Liver (tissue), 9 donors: ENCODE data around the gene ASB2. TPM values are rescaled to one million over a fixed set of nuclear protein-coding genes. Genes with fewer than 3 reads are reported as not detected.

Experiments
- DNase-seq: peaks from one replicate; pipeline ENCODE4 v3.0.0-alpha.2; 2017; ENCODE audit warnings: low spot score
- H3K27ac ChIP-seq, 2 donors: one replicate each; pipeline ENCODE4 v1.7.0; 2013; ENCODE audit warnings: inconsistent platforms in 2 of 2, low read length in 2 of 2, control low read depth in 1 of 2, low read depth in 1 of 2, mild to moderate bottlenecking in 1 of 2
- H3K27me3 ChIP-seq, 4 donors: one replicate each; pipeline versions ENCODE4 v1.6.1 to v1.7.0; 2013; ENCODE audit warnings: low read length in 3 of 4, inconsistent platforms in 1 of 4, mild to moderate bottlenecking in 1 of 4, moderate library complexity in 1 of 4; ENCODE audit not compliant: control insufficient read depth in 4 of 4, insufficient read depth in 4 of 4
- H3K36me3 ChIP-seq, 4 donors: one replicate each; pipeline versions ENCODE4 v1.6.1 to v1.7.0; 2013; ENCODE audit warnings: low read length in 3 of 4, mild to moderate bottlenecking in 3 of 4, low read depth in 1 of 4, moderate library complexity in 1 of 4; ENCODE audit not compliant: control insufficient read depth in 4 of 4, insufficient read depth in 3 of 4
- H3K4me1 ChIP-seq, 4 donors: one replicate each; pipeline versions ENCODE4 v1.6.1 to v1.7.0; 2013; ENCODE audit warnings: low read length in 3 of 4, mild to moderate bottlenecking in 3 of 4, moderate library complexity in 1 of 4; ENCODE audit not compliant: control insufficient read depth in 4 of 4, insufficient read depth in 4 of 4
- H3K4me3 ChIP-seq, 3 donors: one replicate each; pipeline versions ENCODE4 v1.6.1 to v1.7.0; 2013; ENCODE audit warnings: low read length in 3 of 3, control low read depth in 1 of 3, low read depth in 1 of 3, mild to moderate bottlenecking in 1 of 3
- H3K9ac ChIP-seq, 2 donors: one replicate each; pipeline ENCODE4 v1.7.0; 2013; ENCODE audit warnings: low read length in 2 of 2, mild to moderate bottlenecking in 2 of 2, moderate library complexity in 2 of 2, control low read depth in 1 of 2, low read depth in 1 of 2
- H3K9me3 ChIP-seq, 4 donors: one replicate each; pipeline versions ENCODE4 v1.6.1 to v1.7.0; 2013; ENCODE audit warnings: low read length in 3 of 4; ENCODE audit not compliant: control insufficient read depth in 4 of 4
- FOXA1 ChIP-seq: IDR thresholded peaks from 2 replicates; pipeline ENCODE4 v1.6.1; 2016; ENCODE audit warnings: antibody characterized with exemption
- FOXA2 ChIP-seq: IDR thresholded peaks from 2 replicates; pipeline ENCODE4 v1.6.1; 2016; ENCODE audit warnings: antibody characterized with exemption
- GABPA ChIP-seq, 2 donors: IDR thresholded peaks in 1 of 2; conservative IDR thresholded peaks in 1 of 2; 2 replicates each; pipeline ENCODE4 v1.6.1; 2016; ENCODE audit warnings: antibody characterized with exemption in 2 of 2, mild to moderate bottlenecking in 1 of 2, moderate library complexity in 1 of 2
- HNF4A ChIP-seq, 2 donors: conservative IDR thresholded peaks; 2 replicates each; pipeline ENCODE4 v1.6.1; 2016; ENCODE audit warnings: antibody characterized with exemption in 2 of 2, mild to moderate bottlenecking in 2 of 2
- HNF4G ChIP-seq: IDR thresholded peaks from 2 replicates; pipeline ENCODE4 v1.6.1; 2016; ENCODE audit warnings: antibody characterized with exemption
- JUND ChIP-seq, 2 donors: IDR thresholded peaks; 2 replicates each; pipeline ENCODE4 v1.6.1; 2016; ENCODE audit warnings: antibody characterized with exemption in 2 of 2
- NR2F2 ChIP-seq: IDR thresholded peaks from 2 replicates; pipeline ENCODE4 v1.6.1; 2016; ENCODE audit warnings: antibody characterized with exemption
- RAD21 ChIP-seq, 2 donors: IDR thresholded peaks; 2 replicates each; pipeline ENCODE4 v1.6.1; 2016; ENCODE audit warnings: antibody characterized with exemption in 2 of 2, mild to moderate bottlenecking in 2 of 2
- RXRA ChIP-seq, 2 donors: IDR thresholded peaks; 2 replicates each; pipeline ENCODE4 v1.6.1; 2017 to 2018; ENCODE audit warnings: antibody characterized with exemption in 2 of 2, mild to moderate bottlenecking in 1 of 2
- TAF1 ChIP-seq: conservative IDR thresholded peaks from 2 replicates; pipeline ENCODE4 v1.6.1; 2016; ENCODE audit warnings: antibody characterized with exemption, mild to moderate bottlenecking
- YY1 ChIP-seq: IDR thresholded peaks from 2 replicates; pipeline ENCODE4 v1.6.1; 2016; ENCODE audit warnings: antibody characterized with exemption, mild to moderate bottlenecking
- WGBS: extraction: QIAGEN DNeasy Blood & Tissue Kit; methylation state at CpG from one replicate; pipeline ENCODE4 v1.1.7; 2013; 5-methylcytosine and 5-hydroxymethylcytosine counted together
- polyA plus RNA-seq, 2 donors: library from polyadenylated mRNA; stranded (reverse) in 1 of 2; unstranded in 1 of 2; fragments of 200-250 nt in 1 of 2; fragments of >200 nt in 1 of 2; fragmentation: Nextera tagmentation in 1 of 2; extraction: Ambion mirVana in 1 of 2; gene quantifications; one replicate each; pipeline versions ENCODE4 v1.2.1 to v1.2.3, GENCODE V29; 2013 to 2015
- total RNA-seq, 2 donors: library from RNA; depleted of rRNA; stranded (reverse); fragments of >200 nt; gene quantifications; one replicate each; pipeline ENCODE4 v1.2.3, GENCODE V29; 2014
- TF ChIP-seq, protein P1 (sequence below): IDR thresholded peaks from 2 replicates; pipeline ENCODE4 v1.6.1; 2016; ENCODE audit warnings: antibody characterized with exemption
- TF ChIP-seq, protein P2 (sequence below): IDR thresholded peaks from 2 replicates; pipeline ENCODE4 v1.6.1; 2016; ENCODE audit warnings: antibody characterized with exemption, mild to moderate bottlenecking
- TF ChIP-seq, protein P3 (sequence below): IDR thresholded peaks from 2 replicates; pipeline ENCODE4 v1.6.1; 2016; ENCODE audit warnings: antibody characterized with exemption
- TF ChIP-seq, protein P4 (sequence below): fragments of 150-350 bp; IDR thresholded peaks from 2 replicates; pipeline ENCODE4 v1.5.1; 2017; ENCODE audit warnings: improper control_type of control experiment, low read depth, low read length; ENCODE audit not compliant: missing input control
- TF ChIP-seq, protein P5 (sequence below): IDR thresholded peaks from 2 replicates; pipeline ENCODE4 v1.6.1; 2016; ENCODE audit warnings: antibody characterized with exemption
- donor health status: healthy.
- donor health status: healthy.
- donor health status: healthy.
- donor health status: healthy.
- donor health status: healthy.

The ASB2 gene
- total and polyA plus RNA-seq, 4 donors: 0.18 to 0.56 (median 0.38) TPM

DNA sequence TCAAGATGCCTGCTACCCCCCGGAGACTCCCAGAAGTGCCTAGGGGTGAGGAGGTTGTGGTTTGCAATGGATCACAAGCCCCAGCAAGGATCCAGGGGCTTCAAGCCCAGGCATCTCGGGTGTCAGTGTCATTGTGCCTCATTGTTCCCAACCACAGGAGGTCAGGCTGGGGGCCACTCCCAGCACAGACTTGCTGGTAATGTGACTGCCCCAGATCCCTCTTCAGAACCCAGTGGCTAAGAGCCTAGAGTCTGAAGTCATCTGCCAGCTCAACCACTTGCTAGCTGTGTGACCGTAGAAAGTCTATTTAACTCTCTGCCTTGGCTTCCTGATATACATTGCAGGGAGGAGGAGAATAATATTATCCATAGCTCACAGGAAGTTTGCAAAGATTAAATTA, 7.7 kb upstream of the ASB2 start:
- DNase-seq: no peak
- Histone ChIP-seq H3K36me3 (no peaks in the 10 kb centered on the region), H3K4me3 (no peak overlapping the region), H3K27ac (no peak overlapping the region), H3K9me3 (no peaks in the 10 kb centered on the region), H3K27me3 (no peaks in the 10 kb centered on the region), H3K9ac (no peak overlapping the region), H3K4me1 (no peaks in the 10 kb centered on the region)
- TF ChIP-seq NR2F2 (no peak), TAF1 (no peak)
- TF ChIP-seq, protein P1, sequence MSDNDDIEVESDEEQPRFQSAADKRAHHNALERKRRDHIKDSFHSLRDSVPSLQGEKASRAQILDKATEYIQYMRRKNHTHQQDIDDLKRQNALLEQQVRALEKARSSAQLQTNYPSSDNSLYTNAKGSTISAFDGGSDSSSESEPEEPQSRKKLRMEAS: no peak
- TF ChIP-seq, protein P2, sequence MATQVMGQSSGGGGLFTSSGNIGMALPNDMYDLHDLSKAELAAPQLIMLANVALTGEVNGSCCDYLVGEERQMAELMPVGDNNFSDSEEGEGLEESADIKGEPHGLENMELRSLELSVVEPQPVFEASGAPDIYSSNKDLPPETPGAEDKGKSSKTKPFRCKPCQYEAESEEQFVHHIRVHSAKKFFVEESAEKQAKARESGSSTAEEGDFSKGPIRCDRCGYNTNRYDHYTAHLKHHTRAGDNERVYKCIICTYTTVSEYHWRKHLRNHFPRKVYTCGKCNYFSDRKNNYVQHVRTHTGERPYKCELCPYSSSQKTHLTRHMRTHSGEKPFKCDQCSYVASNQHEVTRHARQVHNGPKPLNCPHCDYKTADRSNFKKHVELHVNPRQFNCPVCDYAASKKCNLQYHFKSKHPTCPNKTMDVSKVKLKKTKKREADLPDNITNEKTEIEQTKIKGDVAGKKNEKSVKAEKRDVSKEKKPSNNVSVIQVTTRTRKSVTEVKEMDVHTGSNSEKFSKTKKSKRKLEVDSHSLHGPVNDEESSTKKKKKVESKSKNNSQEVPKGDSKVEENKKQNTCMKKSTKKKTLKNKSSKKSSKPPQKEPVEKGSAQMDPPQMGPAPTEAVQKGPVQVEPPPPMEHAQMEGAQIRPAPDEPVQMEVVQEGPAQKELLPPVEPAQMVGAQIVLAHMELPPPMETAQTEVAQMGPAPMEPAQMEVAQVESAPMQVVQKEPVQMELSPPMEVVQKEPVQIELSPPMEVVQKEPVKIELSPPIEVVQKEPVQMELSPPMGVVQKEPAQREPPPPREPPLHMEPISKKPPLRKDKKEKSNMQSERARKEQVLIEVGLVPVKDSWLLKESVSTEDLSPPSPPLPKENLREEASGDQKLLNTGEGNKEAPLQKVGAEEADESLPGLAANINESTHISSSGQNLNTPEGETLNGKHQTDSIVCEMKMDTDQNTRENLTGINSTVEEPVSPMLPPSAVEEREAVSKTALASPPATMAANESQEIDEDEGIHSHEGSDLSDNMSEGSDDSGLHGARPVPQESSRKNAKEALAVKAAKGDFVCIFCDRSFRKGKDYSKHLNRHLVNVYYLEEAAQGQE: no peak
- WGBS: 81% methylated on average over 3 of the region's 3 CpGs

DNA sequence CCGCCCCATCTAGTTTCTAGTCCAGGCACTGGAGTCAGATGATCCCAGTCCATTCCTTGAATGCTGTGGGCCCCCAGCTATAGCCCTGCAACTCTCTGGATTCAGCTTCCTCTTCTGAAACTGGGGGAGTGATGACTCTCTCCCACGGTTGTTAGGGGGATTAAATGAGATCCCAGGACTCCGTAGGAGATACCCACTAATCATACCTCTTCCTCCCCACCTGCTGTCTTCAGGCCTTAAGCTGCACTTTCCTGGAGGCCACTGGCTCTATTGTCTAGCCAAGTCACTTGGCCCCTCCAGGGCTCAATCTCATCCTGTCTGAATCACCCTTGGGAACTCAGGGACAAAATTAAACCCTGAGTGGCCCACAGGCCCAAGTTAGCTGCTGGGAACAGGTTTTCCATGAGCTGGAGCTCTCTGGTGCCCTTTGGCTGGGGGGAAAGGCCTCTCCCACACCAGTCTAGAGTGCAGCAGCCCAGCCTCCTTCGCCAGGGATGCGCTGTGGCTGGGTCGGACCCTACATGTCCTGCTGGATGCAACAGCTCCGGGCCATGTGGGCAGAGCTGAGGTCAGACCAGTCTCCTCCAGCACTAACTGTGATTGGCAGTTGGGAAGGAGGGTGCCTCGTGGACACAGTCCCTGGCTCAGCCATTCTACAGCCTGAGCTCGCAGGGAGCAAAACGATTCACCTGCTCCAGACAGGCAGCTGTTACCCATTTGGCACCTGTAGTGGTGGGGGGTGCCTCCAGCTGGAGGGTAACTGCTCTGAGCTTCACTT, 6.0 kb upstream of the ASB2 start:
- H3K36me3 ChIP-seq: no peaks in the 10 kb centered on the region
- H3K27me3 ChIP-seq: no peaks in the 10 kb centered on the region
- H3K9ac ChIP-seq: no peak overlapping the region
- no peaks in the 10 kb centered on the region for H3K9me3 ChIP-seq
- H3K27ac ChIP-seq: no peak overlapping the region
- TF ChIP-seq, protein P3, sequence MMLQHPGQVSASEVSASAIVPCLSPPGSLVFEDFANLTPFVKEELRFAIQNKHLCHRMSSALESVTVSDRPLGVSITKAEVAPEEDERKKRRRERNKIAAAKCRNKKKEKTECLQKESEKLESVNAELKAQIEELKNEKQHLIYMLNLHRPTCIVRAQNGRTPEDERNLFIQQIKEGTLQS: no peak
- TF ChIP-seq HNF4A (conservative IDR thresholded peaks at IDR 0.05) (no peak), JUND (IDR thresholded peaks at IDR 0.05) (no peak), HNF4G (no peak), TAF1 (no peak), GABPA (IDR thresholded peaks at IDR 0.05 in 1 of 2, conservative IDR thresholded peaks at IDR 0.05 in 1 of 2) (no peak), RXRA (IDR thresholded peaks at IDR 0.05) (no peak), FOXA2 (no peak), NR2F2 (no peak), YY1 (no peak), FOXA1 (no peak), RAD21 (IDR thresholded peaks at IDR 0.05) (no peak)
- TF ChIP-seq, protein P2: no peak
- TF ChIP-seq, protein P4, sequence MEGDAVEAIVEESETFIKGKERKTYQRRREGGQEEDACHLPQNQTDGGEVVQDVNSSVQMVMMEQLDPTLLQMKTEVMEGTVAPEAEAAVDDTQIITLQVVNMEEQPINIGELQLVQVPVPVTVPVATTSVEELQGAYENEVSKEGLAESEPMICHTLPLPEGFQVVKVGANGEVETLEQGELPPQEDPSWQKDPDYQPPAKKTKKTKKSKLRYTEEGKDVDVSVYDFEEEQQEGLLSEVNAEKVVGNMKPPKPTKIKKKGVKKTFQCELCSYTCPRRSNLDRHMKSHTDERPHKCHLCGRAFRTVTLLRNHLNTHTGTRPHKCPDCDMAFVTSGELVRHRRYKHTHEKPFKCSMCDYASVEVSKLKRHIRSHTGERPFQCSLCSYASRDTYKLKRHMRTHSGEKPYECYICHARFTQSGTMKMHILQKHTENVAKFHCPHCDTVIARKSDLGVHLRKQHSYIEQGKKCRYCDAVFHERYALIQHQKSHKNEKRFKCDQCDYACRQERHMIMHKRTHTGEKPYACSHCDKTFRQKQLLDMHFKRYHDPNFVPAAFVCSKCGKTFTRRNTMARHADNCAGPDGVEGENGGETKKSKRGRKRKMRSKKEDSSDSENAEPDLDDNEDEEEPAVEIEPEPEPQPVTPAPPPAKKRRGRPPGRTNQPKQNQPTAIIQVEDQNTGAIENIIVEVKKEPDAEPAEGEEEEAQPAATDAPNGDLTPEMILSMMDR: no peak
- TF ChIP-seq, protein P5, sequence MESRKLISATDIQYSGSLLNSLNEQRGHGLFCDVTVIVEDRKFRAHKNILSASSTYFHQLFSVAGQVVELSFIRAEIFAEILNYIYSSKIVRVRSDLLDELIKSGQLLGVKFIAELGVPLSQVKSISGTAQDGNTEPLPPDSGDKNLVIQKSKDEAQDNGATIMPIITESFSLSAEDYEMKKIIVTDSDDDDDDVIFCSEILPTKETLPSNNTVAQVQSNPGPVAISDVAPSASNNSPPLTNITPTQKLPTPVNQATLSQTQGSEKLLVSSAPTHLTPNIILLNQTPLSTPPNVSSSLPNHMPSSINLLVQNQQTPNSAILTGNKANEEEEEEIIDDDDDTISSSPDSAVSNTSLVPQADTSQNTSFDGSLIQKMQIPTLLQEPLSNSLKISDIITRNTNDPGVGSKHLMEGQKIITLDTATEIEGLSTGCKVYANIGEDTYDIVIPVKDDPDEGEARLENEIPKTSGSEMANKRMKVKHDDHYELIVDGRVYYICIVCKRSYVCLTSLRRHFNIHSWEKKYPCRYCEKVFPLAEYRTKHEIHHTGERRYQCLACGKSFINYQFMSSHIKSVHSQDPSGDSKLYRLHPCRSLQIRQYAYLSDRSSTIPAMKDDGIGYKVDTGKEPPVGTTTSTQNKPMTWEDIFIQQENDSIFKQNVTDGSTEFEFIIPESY: no peak
- 88% methylated on average over 10 of the region's 10 CpGs for WGBS
- DNase-seq: no peak
- H3K4me3 ChIP-seq: no peak overlapping the region
- no peaks in the 10 kb centered on the region for H3K4me1 ChIP-seq
